Measurements from ENCODE around the gene GRID2. TPM values are rescaled to one million over a fixed set of nuclear protein-coding genes. Genes with fewer than 3 reads are reported as not detected.

The GRID2 gene
- total RNA-seq, 4 donors from 2014 or later, result 0.16 TPM; not detected in 3

GRCh38 chr4:93066749-93067148 lies 763.0 kb downstream of the GRID2 start:
- H3K36me3 ChIP-seq, result no peaks in the 10 kb centered on the region
- H3K9me3 ChIP-seq, result no peaks in the 10 kb centered on the region
- no peaks in the 10 kb centered on the region for H3K4me1 ChIP-seq
- H3K4me3 ChIP-seq, result no peak overlapping the region
- H3K27ac ChIP-seq, result no peak overlapping the region
- WGBS, 2 donors (ENCODE audit: low coverage in 1 of 2), result 90 to 100% methylated on average over 1 of the region's 1 CpG
- in situ Hi-C loops (cut with MboI; ENCODE audit: low pct_ligation_motif_present in 1 of 4, low pct_unique_long_range_greater_than_20kb in 1 of 4, low sequenced_read_pairs in 3 of 4) (no loop called here), intact Hi-C loops (cut with DNase I; ENCODE audit: low total_unique reads) (no loop called here)
- no peak for TF ChIP-seq CTCF (IDR thresholded peaks at IDR 0.05)
- TF ChIP-seq POLR2A (IDR thresholded peaks at IDR 0.05), result no peak
- no peak for TF ChIP-seq EP300 (IDR thresholded peaks at IDR 0.05; ENCODE audit: low read depth)
- TF ChIP-seq POLR2AphosphoS5 (IDR thresholded peaks at IDR 0.05), result no peak
- no peak for DNase-seq
- no peaks in the 10 kb centered on the region for H3K27me3 ChIP-seq

- Histone ChIP-seq H3K27ac (no peak overlapping the region), H3K4me1 (no peaks in the 10 kb centered on the region), H3K27me3 (no peaks in the 10 kb centered on the region), H3K9me3 (no peaks in the 10 kb centered on the region), H3K4me3 (no peak overlapping the region), H3K36me3 (no peaks in the 10 kb centered on the region)
- in situ Hi-C loops (cut with MboI; ENCODE audit: low pct_ligation_motif_present in 1 of 4, low pct_unique_long_range_greater_than_20kb in 1 of 4, low sequenced_read_pairs in 3 of 4), result no loop called here
- DNase-seq, result no peak
- intact Hi-C loops (cut with DNase I; ENCODE audit: low total_unique reads), result no loop called here
- TF ChIP-seq CTCF (IDR thresholded peaks at IDR 0.05) (no peak), POLR2A (IDR thresholded peaks at IDR 0.05) (no peak), EP300 (IDR thresholded peaks at IDR 0.05; ENCODE audit: low read depth) (no peak), POLR2AphosphoS5 (IDR thresholded peaks at IDR 0.05) (no peak)
These were observed 768.5 kb downstream of the GRID2 start for GRCh38 chr4:93072292-93072691.

GRCh38 chr4:93080316-93080715 lies 776.5 kb downstream of the GRID2 start:
- no peak overlapping the region for H3K27ac ChIP-seq
- no peaks in the 10 kb centered on the region for H3K9me3 ChIP-seq
- TF ChIP-seq CTCF (IDR thresholded peaks at IDR 0.05) (no peak), POLR2A (IDR thresholded peaks at IDR 0.05) (no peak), POLR2AphosphoS5 (IDR thresholded peaks at IDR 0.05) (no peak), EP300 (IDR thresholded peaks at IDR 0.05; ENCODE audit: low read depth) (no peak)
- intact Hi-C loops (cut with DNase I; ENCODE audit: low total_unique reads), result no loop called here
- 59 to 61% methylated on average over 2 of the region's 2 CpGs for WGBS, 2 donors (ENCODE audit: low coverage in 1 of 2)
- H3K4me1 ChIP-seq, result no peaks in the 10 kb centered on the region
- no peaks in the 10 kb centered on the region for H3K27me3 ChIP-seq
- no peaks in the 10 kb centered on the region for H3K36me3 ChIP-seq
- in situ Hi-C loops (cut with MboI; ENCODE audit: low pct_ligation_motif_present in 1 of 4, low pct_unique_long_range_greater_than_20kb in 1 of 4, low sequenced_read_pairs in 3 of 4), result no loop called here
- H3K4me3 ChIP-seq, result no peak overlapping the region
- no peak for DNase-seq

- H3K27me3 ChIP-seq, result no peaks in the 10 kb centered on the region
- H3K36me3 ChIP-seq, result no peaks in the 10 kb centered on the region
- H3K27ac ChIP-seq, result no peak overlapping the region
- WGBS, 2 donors (ENCODE audit: low coverage in 1 of 2), result 67 to 79% methylated on average over 5 to 10 of the region's 10 CpGs
- DNase-seq, result no peak
- no peak overlapping the region for H3K4me3 ChIP-seq
- H3K9me3 ChIP-seq, result no peaks in the 10 kb centered on the region
- no peaks in the 10 kb centered on the region for H3K4me1 ChIP-seq
- TF ChIP-seq POLR2A (IDR thresholded peaks at IDR 0.05) (no peak), POLR2AphosphoS5 (IDR thresholded peaks at IDR 0.05) (no peak), EP300 (IDR thresholded peaks at IDR 0.05; ENCODE audit: low read depth) (no peak), CTCF (IDR thresholded peaks at IDR 0.05) (no peak)
- intact Hi-C loops (cut with DNase I; ENCODE audit: low total_unique reads) (no loop called here), in situ Hi-C loops (cut with MboI; ENCODE audit: low pct_ligation_motif_present in 1 of 4, low pct_unique_long_range_greater_than_20kb in 1 of 4, low sequenced_read_pairs in 3 of 4) (no loop called here)
These were observed 781.0 kb downstream of the GRID2 start for GRCh38 chr4:93084599-93085305.

Data from transverse colon (tissue), 4 donors.